Measurements from ENCODE around the gene BCAP29. TPM values are rescaled to one million over a fixed set of nuclear protein-coding genes. Genes with fewer than 3 reads are reported as not detected.

BCAP29 gene
- total and polyA plus RNA-seq, 2 of the 8 experiments (the other 6 are each of a cell fraction or from before 2014, with no cell fraction given), result 6.8 to 18.1 TPM

- TF ChIP-seq SIRT6 (IDR thresholded peaks at IDR 0.05; ENCODE audit: low read length) (no peak), SAP30 (IDR thresholded peaks at IDR 0.05; ENCODE audit: insufficient read depth, insufficient replicate concordance, low read length) (no peak), SUZ12 (IDR thresholded peaks at IDR 0.05; ENCODE audit: low read length) (peak; percentile 81)
- TF ChIP-seq, protein P1, sequence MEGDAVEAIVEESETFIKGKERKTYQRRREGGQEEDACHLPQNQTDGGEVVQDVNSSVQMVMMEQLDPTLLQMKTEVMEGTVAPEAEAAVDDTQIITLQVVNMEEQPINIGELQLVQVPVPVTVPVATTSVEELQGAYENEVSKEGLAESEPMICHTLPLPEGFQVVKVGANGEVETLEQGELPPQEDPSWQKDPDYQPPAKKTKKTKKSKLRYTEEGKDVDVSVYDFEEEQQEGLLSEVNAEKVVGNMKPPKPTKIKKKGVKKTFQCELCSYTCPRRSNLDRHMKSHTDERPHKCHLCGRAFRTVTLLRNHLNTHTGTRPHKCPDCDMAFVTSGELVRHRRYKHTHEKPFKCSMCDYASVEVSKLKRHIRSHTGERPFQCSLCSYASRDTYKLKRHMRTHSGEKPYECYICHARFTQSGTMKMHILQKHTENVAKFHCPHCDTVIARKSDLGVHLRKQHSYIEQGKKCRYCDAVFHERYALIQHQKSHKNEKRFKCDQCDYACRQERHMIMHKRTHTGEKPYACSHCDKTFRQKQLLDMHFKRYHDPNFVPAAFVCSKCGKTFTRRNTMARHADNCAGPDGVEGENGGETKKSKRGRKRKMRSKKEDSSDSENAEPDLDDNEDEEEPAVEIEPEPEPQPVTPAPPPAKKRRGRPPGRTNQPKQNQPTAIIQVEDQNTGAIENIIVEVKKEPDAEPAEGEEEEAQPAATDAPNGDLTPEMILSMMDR (IDR thresholded peaks at IDR 0.05; ENCODE audit: control extremely low read depth in 1 of 3, insufficient read depth in 1 of 3, low read depth in 1 of 3, low read length in 3 of 3), result peak in 1 of 3 experiments; percentile 5; a peak in 1 of 4 replicates
These were observed 81.2 kb downstream of the BCAP29 start (continued) for GRCh38 chr7:107661081-107661864.

All from H1 (cell line).